Neural progenitor cell (in vitro differentiated cells): ENCODE data around the gene APC. TPM values are rescaled to one million over a fixed set of nuclear protein-coding genes. Genes with fewer than 3 reads are reported as not detected.
A peak's percentile ranks its signal among the peaks of the same experiment; 100 is the strongest.
"Not testable (repeated sequence)": the region's sequence is repeated elsewhere in the genome, so short reads cannot be mapped to it uniquely, and the experiment has no call there.

Experiments
- DNase-seq: peaks from one replicate; pipeline ENCODE4 v3.0.0-alpha.2; 2016; ENCODE audit warnings: low spot score
- H2AFZ ChIP-seq: fragments of 200-600 bp; sonication (generic); replicated peaks from 2 replicates; pipeline ENCODE4 v1.6.1; 2016; ENCODE audit warnings: antibody characterized with exemption
- H3F3A ChIP-seq: fragments of 200-600 bp; sonication (generic); 2 replicates; pipeline ENCODE4 v1.6.1; 2016; ENCODE audit warnings: antibody characterized with exemption, low read depth
- H3K27ac ChIP-seq: fragments of 200-600 bp; sonication (generic); 2 replicates; pipeline ENCODE4 v1.5.1; 2016; ENCODE audit warnings: mild to moderate bottlenecking
- H3K27me3 ChIP-seq: fragments of 200-600 bp; sonication (generic); 2 replicates; pipeline ENCODE4 v1.6.1; 2016; ENCODE audit warnings: mild to moderate bottlenecking, moderate library complexity
- H3K36me3 ChIP-seq: fragments of 200-600 bp; sonication (generic); 2 replicates; pipeline ENCODE4 v1.5.1; 2016
- H3K4me1 ChIP-seq: fragments of 200-600 bp; sonication (generic); 2 replicates; pipeline ENCODE4 v1.6.1; 2016; ENCODE audit warnings: mixed run types
- H3K4me2 ChIP-seq: fragments of 200-600 bp; sonication (generic); 2 replicates; pipeline ENCODE4 v1.6.1; 2016
- H3K4me3 ChIP-seq: fragments of 200-600 bp; sonication (generic); 2 replicates; pipeline ENCODE4 v1.5.1; 2016
- H3K79me2 ChIP-seq: fragments of 200-600 bp; sonication (generic); 2 replicates; pipeline ENCODE4 v1.6.1; 2016; ENCODE audit warnings: low read depth
- H3K9ac ChIP-seq: fragments of 200-600 bp; sonication (generic); 2 replicates; pipeline ENCODE4 v1.6.1; 2016
- H3K9me3 ChIP-seq: fragments of 200-600 bp; sonication (generic); 2 replicates; pipeline ENCODE4 v1.5.1; 2016; ENCODE audit warnings: low read depth
- H4K20me1 ChIP-seq: fragments of 200-600 bp; sonication (generic); 2 replicates; pipeline ENCODE4 v1.6.1; 2016; ENCODE audit warnings: low read depth
- H3K27ac Mint-ChIP-seq: 3 replicates; pipeline ENCODE4 v1.8.0; 2021; ENCODE audit warnings: mixed read lengths
- H3K27me3 Mint-ChIP-seq: 2 replicates; pipeline ENCODE4 v1.8.0; 2022; ENCODE audit warnings: low read depth, mild to moderate bottlenecking, inconsistent platforms, moderate library complexity, mixed read lengths; ENCODE audit not compliant: insufficient read depth
- H3K36me3 Mint-ChIP-seq: 3 replicates; pipeline ENCODE4 v1.8.0; 2021; ENCODE audit warnings: mixed read lengths
- H3K4me1 Mint-ChIP-seq: 3 replicates; pipeline ENCODE4 v1.8.0; 2021; ENCODE audit warnings: mixed read lengths
- H3K4me3 Mint-ChIP-seq: 3 replicates; pipeline ENCODE4 v1.8.0; 2021; ENCODE audit warnings: mild to moderate bottlenecking, moderate library complexity, mixed read lengths
- H3K9me3 Mint-ChIP-seq: 3 replicates; pipeline ENCODE4 v1.8.0; 2020; ENCODE audit warnings: mixed read lengths
- CTCF ChIP-seq: fragments of 200-600 bp; sonication (generic); IDR thresholded peaks from 2 replicates; pipeline ENCODE4 v1.5.1; 2017; ENCODE audit warnings: antibody characterized with exemption, mild to moderate bottlenecking
- EZH2 ChIP-seq: fragments of 200-600 bp; sonication (generic); IDR thresholded peaks from 2 replicates; pipeline ENCODE4 v1.6.1; 2017; ENCODE audit warnings: antibody characterized with exemption, mild to moderate bottlenecking, moderate library complexity
- EZH2phosphoT487 ChIP-seq: fragments of 200-600 bp; sonication (generic); IDR thresholded peaks from 2 replicates; pipeline ENCODE4 v1.6.1; 2017; ENCODE audit warnings: antibody characterized with exemption
- total RNA-seq: library from RNA; depleted of rRNA; stranded (reverse); fragments of >200 nt; gene quantifications from 2 replicates; pipeline ENCODE4 v1.2.3, GENCODE V29; 2015; ENCODE audit warnings: low replicate concordance

Gene APC
- total RNA-seq, 1 donor from 2014 or later: 39.7 TPM

DNA sequence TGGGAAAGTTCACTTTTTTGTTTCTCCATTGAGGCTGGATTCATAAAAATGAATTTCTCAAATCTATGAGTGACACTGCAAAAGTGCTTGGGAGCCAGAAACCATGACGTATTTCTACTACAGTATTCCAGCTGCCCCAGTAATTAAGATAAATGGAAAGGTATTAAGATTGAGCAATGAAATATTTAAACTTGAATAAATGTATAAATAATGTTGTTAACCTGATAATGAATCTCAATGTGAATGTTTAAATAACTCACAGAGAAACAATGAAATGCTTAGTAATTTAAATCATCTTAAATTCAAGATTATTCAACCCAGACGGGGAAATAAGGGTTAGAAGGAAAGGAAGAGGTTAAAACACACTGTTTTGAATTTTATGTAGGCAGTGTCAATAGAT, 112.2 kb downstream of the APC start:
- Histone ChIP-seq H3K4me1 (no peaks in the 10 kb centered on the region), H3K79me2 (no peaks in the 10 kb centered on the region), H3F3A (peaks cover 4% of the 10 kb centered on the region), H3K9me3 (no peaks in the 10 kb centered on the region), H3K27ac (no peak overlapping the region), H4K20me1 (no peaks in the 10 kb centered on the region), H3K27me3 (peaks cover 4% of the 10 kb centered on the region), H3K4me3 (no peak overlapping the region), H3K36me3 (no peaks in the 10 kb centered on the region), H2AFZ (no peak overlapping the region), H3K4me2 (no peak overlapping the region), H3K9ac (no peak overlapping the region)
- H3K27ac Mint-ChIP-seq: no peak overlapping the region
- peaks cover 4% of the 10 kb centered on the region for H3K9me3 Mint-ChIP-seq
- no peak for DNase-seq
- H3K4me1 Mint-ChIP-seq: peaks cover 6% of the 10 kb centered on the region
- no peak overlapping the region for H3K4me3 Mint-ChIP-seq
- no peaks in the 10 kb centered on the region for H3K36me3 Mint-ChIP-seq
- H3K27me3 Mint-ChIP-seq: peaks cover 5% of the 10 kb centered on the region
- TF ChIP-seq EZH2 (no peak), EZH2phosphoT487 (no peak), CTCF (no peak)

DNA sequence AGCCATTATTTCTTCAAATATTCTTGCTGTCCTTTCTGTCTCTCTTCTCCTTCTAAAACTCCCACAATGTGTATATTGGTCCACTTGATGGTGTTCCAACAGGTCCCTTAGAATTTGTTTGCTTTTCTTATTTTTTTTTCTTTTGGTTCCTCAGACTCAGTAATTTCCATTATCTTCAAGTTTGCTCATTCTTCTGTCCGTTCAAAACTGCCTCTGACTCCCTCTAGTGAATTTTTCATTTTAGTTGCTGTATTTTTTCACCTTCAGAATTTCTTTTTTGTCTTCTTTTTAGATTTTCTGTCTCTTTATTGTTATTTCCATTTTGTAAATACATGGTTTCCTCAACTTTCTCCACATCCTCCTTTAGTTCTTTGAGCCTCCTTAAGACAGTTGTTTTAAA, 117.0 kb downstream of the APC start:
- no peak overlapping the region for H3K4me3 Mint-ChIP-seq
- Histone ChIP-seq H3K79me2 (no peaks in the 10 kb centered on the region), H3K4me1 (no peaks in the 10 kb centered on the region), H3K27ac (no peak overlapping the region), H3K36me3 (no peaks in the 10 kb centered on the region), H3K27me3 (peaks cover 41% of the 10 kb centered on the region), H3F3A (no peaks in the 10 kb centered on the region), H2AFZ (no peak overlapping the region), H3K4me3 (no peak overlapping the region), H3K9me3 (no peaks in the 10 kb centered on the region), H3K9ac (no peak overlapping the region), H3K4me2 (no peak overlapping the region), H4K20me1 (no peaks in the 10 kb centered on the region)
- peaks cover 4% of the 10 kb centered on the region for H3K9me3 Mint-ChIP-seq
- no peak for DNase-seq
- peaks cover 5% of the 10 kb centered on the region for H3K27me3 Mint-ChIP-seq
- no peaks in the 10 kb centered on the region for H3K4me1 Mint-ChIP-seq
- no peaks in the 10 kb centered on the region for H3K36me3 Mint-ChIP-seq
- no peak overlapping the region for H3K27ac Mint-ChIP-seq
- TF ChIP-seq EZH2phosphoT487: no peak
- TF ChIP-seq EZH2: no peak
- no peak for TF ChIP-seq CTCF

GRCh38 chr5:112857866-112858265, 120.2 kb downstream of the APC start:
- Histone ChIP-seq H3K9me3 (no peaks in the 10 kb centered on the region), H3K4me2 (no peak overlapping the region), H3K27me3 (peaks cover 41% of the 10 kb centered on the region), H3K9ac (no peak overlapping the region), H3K36me3 (no peaks in the 10 kb centered on the region), H4K20me1 (peaks cover 9% of the 10 kb centered on the region), H2AFZ (no peak overlapping the region), H3F3A (peaks cover 11% of the 10 kb centered on the region), H3K4me3 (no peak overlapping the region), H3K79me2 (peaks cover 22% of the 10 kb centered on the region), H3K4me1 (peaks cover 9% of the 10 kb centered on the region), H3K27ac (no peak overlapping the region)
- TF ChIP-seq EZH2phosphoT487: no peak
- TF ChIP-seq CTCF: no peak
- TF ChIP-seq EZH2: no peak
- Mint-ChIP-seq H3K9me3 (peaks cover 4% of the 10 kb centered on the region), H3K27me3 (peaks cover 7% of the 10 kb centered on the region), H3K27ac (no peak overlapping the region), H3K36me3 (peaks cover 4% of the 10 kb centered on the region), H3K4me1 (peaks cover 17% of the 10 kb centered on the region), H3K4me3 (no peak overlapping the region)
- DNase-seq: no peak

DNA sequence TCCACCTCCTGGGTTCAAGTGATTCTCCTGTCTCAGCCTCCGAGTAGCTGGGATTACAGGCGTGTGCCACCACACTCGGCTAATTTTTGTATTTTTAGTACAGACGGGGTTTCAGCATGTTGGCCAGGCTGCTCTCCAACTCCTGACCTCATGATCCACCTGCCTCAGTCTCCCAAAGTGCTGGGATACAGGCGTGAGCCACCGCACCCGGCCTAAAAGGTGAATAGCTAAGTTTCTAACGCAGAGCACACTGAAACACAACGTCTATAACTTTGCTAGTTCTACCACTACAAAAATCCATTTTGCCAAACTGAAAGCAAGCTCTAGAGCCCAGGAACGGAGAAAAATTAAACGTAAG, 122.9 kb downstream of the APC start:
- H2AFZ ChIP-seq: peak overlapping the region; percentile 92

More for the DNA sequence above, 122.9 kb downstream of the APC start:
- not testable (repeated sequence) for H3K36me3 ChIP-seq, H3K36me3 Mint-ChIP-seq, H3K9me3 Mint-ChIP-seq, H3K9me3 ChIP-seq, H3K27me3 Mint-ChIP-seq, H3K4me1 ChIP-seq, H3K27ac ChIP-seq, DNase-seq
- peak overlapping the region; percentile 81 for H3K4me3 ChIP-seq
- peaks cover 13% of the 10 kb centered on the region for H4K20me1 ChIP-seq
- peaks cover 11% of the 10 kb centered on the region for H3F3A ChIP-seq
- Mint-ChIP-seq H3K4me3 (peak overlapping the region; percentile 95), H3K27ac (peak overlapping the region; percentile 98), H3K4me1 (peaks cover 20% of the 10 kb centered on the region)
- H3K9ac ChIP-seq: peak overlapping the region; percentile 39
- H3K79me2 ChIP-seq: peaks cover 49% of the 10 kb centered on the region
- H3K27me3 ChIP-seq: peaks cover 32% of the 10 kb centered on the region
- peak overlapping the region; percentile 99 for H3K4me2 ChIP-seq
